Spleen (tissue), 7 donors: Measurements from ENCODE around the gene SMIM45.

Source experiments
- CTCF ChIP-seq, 11 experiments: fragments of 200-600 bp in 7 of 11; fragments of 450-650 bp in 4 of 11; sonication (generic) in 4 of 11; IDR thresholded peaks in 8 of 11; conservative IDR thresholded peaks in 3 of 11; 1 replicate in 7 of 11; 2 replicates in 4 of 11; pipeline versions ENCODE4 v1.4.0 to v1.8.0; 2016 to 2021; ENCODE audit warnings: antibody characterized with exemption in 11 of 11, inconsistent platforms in 4 of 11, mild to moderate bottlenecking in 1 of 11
- POLR2A ChIP-seq, 3 donors: fragments of 450-650 bp; IDR thresholded peaks; one replicate each; pipeline ENCODE4 v1.5.1; 2017; ENCODE audit warnings: antibody characterized with exemption in 3 of 3, mild to moderate bottlenecking in 1 of 3
- donor health status: DM: no; HTN: no; CAD: no; lungs with moderate emphysema.
- donor health status: DM: no; HTN: no; CAD: no.
- donor health status: DM: no; HTN: no; CAD: no.

- no peak for TF ChIP-seq CTCF (IDR thresholded peaks at IDR 0.05 in 8 of 11, conservative IDR thresholded peaks at IDR 0.05 in 3 of 11)
- no peak for TF ChIP-seq POLR2A (IDR thresholded peaks at IDR 0.05)
Measured at GRCh38 chr22:41966225-41966606, 14.3 kb downstream of the SMIM45 start.
